KMS-11 (cell line): ENCODE results near the gene ACAD9.

Experiments used
- H2AFZ ChIP-seq: fragments of 200-600 bp; sonication (generic); 2 replicates; pipeline ENCODE4 v1.6.1; 2016; ENCODE audit warnings: antibody characterized with exemption, mixed run types, low read depth
- H3K27ac ChIP-seq: fragments of 200-600 bp; sonication (generic); 2 replicates; pipeline ENCODE4 v1.6.1; 2016; ENCODE audit warnings: mild to moderate bottlenecking, mixed run types
- H3K27me3 ChIP-seq: fragments of 200-600 bp; sonication (generic); 2 replicates; pipeline ENCODE4 v1.6.1; 2017; ENCODE audit warnings: mild to moderate bottlenecking, low read depth, mixed run types, moderate library complexity; ENCODE audit not compliant: insufficient read depth
- H3K36me3 ChIP-seq: fragments of 200-600 bp; sonication (generic); 2 replicates; pipeline ENCODE4 v1.6.1; 2017; ENCODE audit warnings: mild to moderate bottlenecking, mixed run types; ENCODE audit not compliant: insufficient read depth
- H3K4me1 ChIP-seq: fragments of 200-600 bp; sonication (generic); 2 replicates; pipeline ENCODE4 v1.6.1; 2016; ENCODE audit warnings: mild to moderate bottlenecking, low read depth, mixed run types; ENCODE audit not compliant: poor library complexity, severe bottlenecking
- H3K4me2 ChIP-seq: fragments of 200-600 bp; sonication (generic); 2 replicates; pipeline ENCODE4 v1.7.0; 2016; ENCODE audit warnings: mild to moderate bottlenecking, mixed run types
- H3K4me3 ChIP-seq: fragments of 200-600 bp; sonication (generic); IDR thresholded peaks from 2 replicates; pipeline ENCODE4 v1.6.1; 2017; ENCODE audit warnings: low read depth, low read length, mixed read lengths; ENCODE audit not compliant: insufficient read depth
- H3K79me2 ChIP-seq: fragments of 200-600 bp; sonication (generic); 2 replicates; pipeline ENCODE4 v1.6.1; 2016; ENCODE audit warnings: low read depth, mixed run types; ENCODE audit not compliant: insufficient read depth
- H3K9ac ChIP-seq: fragments of 200-600 bp; sonication (generic); 2 replicates; pipeline ENCODE4 v1.6.1; 2016; ENCODE audit warnings: mild to moderate bottlenecking, mixed run types
- H4K20me1 ChIP-seq: fragments of 200-600 bp; sonication (generic); 2 replicates; pipeline ENCODE4 v1.6.1; 2016; ENCODE audit warnings: mild to moderate bottlenecking, mixed run types; ENCODE audit not compliant: insufficient read depth
- TF ChIP-seq, protein P1 (sequence below): fragments of 200-600 bp; sonication (generic); conservative IDR thresholded peaks from 2 replicates; pipeline ENCODE4 v1.6.1; 2017; ENCODE audit warnings: low read depth, mild to moderate bottlenecking, antibody characterized with exemption, low read length, moderate library complexity, mixed read lengths

Gene ACAD9

DNA sequence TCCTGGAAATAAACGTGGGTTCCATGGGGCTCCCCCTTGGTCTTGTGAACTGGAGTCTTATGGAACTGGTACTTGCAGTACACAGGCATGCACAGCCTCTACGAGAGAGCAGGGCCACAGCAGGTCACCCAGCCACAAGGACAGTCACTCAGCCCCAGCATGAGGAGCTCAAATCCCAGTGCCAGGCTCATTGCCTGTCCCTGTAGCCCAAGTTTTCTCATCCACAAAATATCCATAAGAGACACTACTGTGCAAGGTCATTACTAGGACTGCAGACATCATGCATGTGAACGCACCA, 66.4 kb downstream of the ACAD9 start:
- H3K79me2 ChIP-seq, result no peaks in the 10 kb centered on the region
- no peak overlapping the region for H2AFZ ChIP-seq
- no peaks in the 10 kb centered on the region for H3K4me1 ChIP-seq
- H3K27ac ChIP-seq, result no peak overlapping the region
- no peak overlapping the region for H3K4me3 ChIP-seq
- no peaks in the 10 kb centered on the region for H3K27me3 ChIP-seq
- H3K36me3 ChIP-seq, result no peaks in the 10 kb centered on the region
- TF ChIP-seq, protein P1, sequence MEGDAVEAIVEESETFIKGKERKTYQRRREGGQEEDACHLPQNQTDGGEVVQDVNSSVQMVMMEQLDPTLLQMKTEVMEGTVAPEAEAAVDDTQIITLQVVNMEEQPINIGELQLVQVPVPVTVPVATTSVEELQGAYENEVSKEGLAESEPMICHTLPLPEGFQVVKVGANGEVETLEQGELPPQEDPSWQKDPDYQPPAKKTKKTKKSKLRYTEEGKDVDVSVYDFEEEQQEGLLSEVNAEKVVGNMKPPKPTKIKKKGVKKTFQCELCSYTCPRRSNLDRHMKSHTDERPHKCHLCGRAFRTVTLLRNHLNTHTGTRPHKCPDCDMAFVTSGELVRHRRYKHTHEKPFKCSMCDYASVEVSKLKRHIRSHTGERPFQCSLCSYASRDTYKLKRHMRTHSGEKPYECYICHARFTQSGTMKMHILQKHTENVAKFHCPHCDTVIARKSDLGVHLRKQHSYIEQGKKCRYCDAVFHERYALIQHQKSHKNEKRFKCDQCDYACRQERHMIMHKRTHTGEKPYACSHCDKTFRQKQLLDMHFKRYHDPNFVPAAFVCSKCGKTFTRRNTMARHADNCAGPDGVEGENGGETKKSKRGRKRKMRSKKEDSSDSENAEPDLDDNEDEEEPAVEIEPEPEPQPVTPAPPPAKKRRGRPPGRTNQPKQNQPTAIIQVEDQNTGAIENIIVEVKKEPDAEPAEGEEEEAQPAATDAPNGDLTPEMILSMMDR, result no peak
- no peak overlapping the region for H3K9ac ChIP-seq
- no peaks in the 10 kb centered on the region for H4K20me1 ChIP-seq
- no peak overlapping the region for H3K4me2 ChIP-seq

DNA sequence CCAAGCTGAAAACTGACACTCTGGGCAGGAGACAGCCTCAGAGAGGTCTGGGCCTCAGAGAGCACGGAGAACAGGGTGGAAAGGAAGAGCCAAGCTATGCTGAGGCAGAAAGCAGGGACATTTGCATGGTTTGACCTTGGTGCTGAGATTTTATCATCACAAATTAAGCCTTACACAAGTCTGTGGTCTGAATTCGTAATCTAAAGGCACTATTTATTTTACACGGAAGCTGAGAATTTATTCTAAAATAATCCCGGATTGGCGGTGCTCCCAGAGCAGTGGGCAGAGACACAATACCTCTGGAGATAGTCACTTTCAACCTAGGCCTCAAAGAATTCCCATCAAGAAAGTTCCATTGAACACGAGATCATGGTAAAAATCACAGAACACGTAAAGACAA, 67.0 kb downstream of the ACAD9 start:
- Histone ChIP-seq H3K4me1 (no peaks in the 10 kb centered on the region), H3K36me3 (no peaks in the 10 kb centered on the region), H3K27me3 (no peaks in the 10 kb centered on the region), H3K27ac (no peak overlapping the region), H3K4me2 (no peak overlapping the region), H3K9ac (no peak overlapping the region), H3K79me2 (no peaks in the 10 kb centered on the region), H4K20me1 (no peaks in the 10 kb centered on the region), H3K4me3 (no peak overlapping the region), H2AFZ (no peak overlapping the region)
- TF ChIP-seq, protein P1, result no peak

DNA sequence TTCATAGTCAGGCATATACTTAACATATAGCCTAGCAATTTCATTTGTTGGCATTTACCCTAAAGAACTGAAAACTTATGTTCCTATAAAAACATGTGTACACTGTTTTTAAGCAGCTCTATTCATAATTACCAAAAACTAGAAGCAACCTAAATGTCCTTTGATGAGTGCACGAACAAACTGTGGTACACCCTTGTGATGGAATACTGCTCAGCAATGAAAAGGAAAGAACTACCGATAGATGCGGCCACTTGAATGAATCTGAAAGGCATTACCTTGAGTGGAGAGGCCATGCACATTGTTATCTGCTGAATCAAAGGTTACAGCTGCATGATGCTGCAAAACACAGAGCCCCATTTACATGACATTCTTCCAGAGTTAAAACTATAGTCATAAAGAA, 69.7 kb downstream of the ACAD9 start:
- TF ChIP-seq, protein P1, result no peak
- no peaks in the 10 kb centered on the region for H4K20me1 ChIP-seq
- no peak overlapping the region for H2AFZ ChIP-seq
- no peaks in the 10 kb centered on the region for H3K79me2 ChIP-seq
- H3K4me1 ChIP-seq, result no peaks in the 10 kb centered on the region
- H3K36me3 ChIP-seq, result no peaks in the 10 kb centered on the region
- no peak overlapping the region for H3K4me3 ChIP-seq
- H3K27ac ChIP-seq, result no peak overlapping the region
- no peak overlapping the region for H3K9ac ChIP-seq
- H3K27me3 ChIP-seq, result no peaks in the 10 kb centered on the region
- H3K4me2 ChIP-seq, result no peak overlapping the region

DNA sequence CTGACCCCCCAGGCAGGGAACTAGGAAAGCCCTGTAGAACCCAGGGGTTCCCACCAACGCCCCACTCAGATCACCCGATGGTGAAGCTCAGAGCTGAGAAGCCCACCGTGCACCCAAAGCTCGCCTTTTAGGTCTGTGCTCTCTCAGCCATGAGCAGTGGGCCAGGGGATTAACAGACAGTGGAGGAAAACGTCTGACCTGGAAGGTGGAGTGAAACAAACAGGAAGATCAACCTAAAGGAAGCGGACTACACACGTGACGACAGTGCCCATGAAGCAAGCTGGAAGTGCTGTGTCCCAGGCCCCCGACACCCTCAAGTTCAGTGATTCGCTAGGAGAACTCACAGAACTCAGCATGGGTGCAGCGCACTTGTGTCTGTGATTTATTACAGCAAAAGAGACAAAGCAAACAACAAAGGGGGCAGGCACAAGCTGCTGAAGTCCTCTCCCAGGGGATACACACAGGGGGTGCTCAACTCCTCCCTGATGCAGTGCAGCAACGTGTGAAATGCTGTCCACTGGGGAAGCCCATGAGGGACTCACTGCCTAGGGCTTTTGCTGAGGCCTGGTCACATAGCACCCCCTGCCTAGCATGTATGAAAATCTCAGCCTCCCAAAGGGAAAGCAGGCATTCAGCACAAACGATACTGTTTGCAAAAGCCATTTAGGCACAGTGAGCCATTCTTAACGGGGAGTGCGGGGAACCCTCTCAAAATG, 71.0 kb downstream of the ACAD9 start:
- TF ChIP-seq, protein P1, result 0 out of 2 replicates have a peak, but pooled peaks have one; percentile 27
- Histone ChIP-seq H3K27me3 (no peaks in the 10 kb centered on the region), H3K27ac (no peak overlapping the region), H2AFZ (no peak overlapping the region), H3K79me2 (no peaks in the 10 kb centered on the region), H3K9ac (no peak overlapping the region), H4K20me1 (no peaks in the 10 kb centered on the region), H3K4me3 (no peak overlapping the region), H3K4me1 (no peaks in the 10 kb centered on the region), H3K36me3 (no peaks in the 10 kb centered on the region), H3K4me2 (no peak overlapping the region)
